Loucy (cell line): ENCODE results near the gene LTBP2.

Experiments used
- H2AFZ ChIP-seq: fragments of 200-600 bp; sonication (generic); 2 replicates; pipeline ENCODE4 v1.6.0; 2016; ENCODE audit warnings: antibody characterized with exemption, mild to moderate bottlenecking, low read length, moderate library complexity
- H3F3A ChIP-seq: fragments of 200-600 bp; 2 replicates; pipeline ENCODE4 v1.6.0; 2016; ENCODE audit warnings: antibody characterized with exemption, low read depth, mild to moderate bottlenecking
- H3K27me3 ChIP-seq: fragments of 200-600 bp; sonication (generic); 2 replicates; pipeline ENCODE4 v1.6.1; 2014; ENCODE audit warnings: low read length, mild to moderate bottlenecking; ENCODE audit not compliant: insufficient read depth, poor library complexity, severe bottlenecking
- H3K36me3 ChIP-seq: fragments of 200-600 bp; sonication (generic); 2 replicates; pipeline ENCODE4 v1.6.1; 2016; ENCODE audit warnings: low read length; ENCODE audit not compliant: insufficient read depth
- H3K4me1 ChIP-seq: fragments of 200-600 bp; sonication (generic); 2 replicates; pipeline ENCODE4 v1.5.1; 2014; ENCODE audit warnings: low read length, mild to moderate bottlenecking; ENCODE audit not compliant: insufficient read depth, poor library complexity, severe bottlenecking
- H3K4me2 ChIP-seq: fragments of 200-600 bp; sonication (generic); 2 replicates; pipeline ENCODE4 v1.6.0; 2014; ENCODE audit warnings: antibody characterized with exemption, low read length, low read depth, mild to moderate bottlenecking; ENCODE audit not compliant: poor library complexity, severe bottlenecking
- H3K4me3 ChIP-seq: fragments of 200-600 bp; sonication (generic); 2 replicates; pipeline ENCODE4 v1.5.1; 2014; ENCODE audit warnings: low read length, mild to moderate bottlenecking, mixed read lengths; ENCODE audit not compliant: poor library complexity, severe bottlenecking
- H3K79me2 ChIP-seq: fragments of 200-600 bp; sonication (generic); 2 replicates; pipeline ENCODE4 v1.6.1; 2014; ENCODE audit warnings: low read length; ENCODE audit not compliant: insufficient read depth
- H3K9ac ChIP-seq: fragments of 200-600 bp; sonication (generic); 2 replicates; pipeline ENCODE4 v1.6.0; 2014; ENCODE audit warnings: mild to moderate bottlenecking, low read depth, low read length, moderate library complexity; ENCODE audit not compliant: poor library complexity, severe bottlenecking
- H3K9me2 ChIP-seq: fragments of 200-600 bp; sonication (generic); replicated peaks from 2 replicates; pipeline ENCODE4 v1.6.1; 2016; ENCODE audit warnings: low read depth, low read length, mixed read lengths
- H3K9me3 ChIP-seq: fragments of 200-600 bp; sonication (generic); 2 replicates; pipeline ENCODE4 v1.6.1; 2014; ENCODE audit warnings: mild to moderate bottlenecking, antibody characterized with exemption, low read length, low read depth; ENCODE audit not compliant: insufficient read depth
- H4K20me1 ChIP-seq: fragments of 200-600 bp; sonication (generic); 2 replicates; pipeline ENCODE4 v1.6.0; 2014; ENCODE audit warnings: antibody characterized with exemption, low read length, mild to moderate bottlenecking; ENCODE audit not compliant: insufficient read depth, poor library complexity, severe bottlenecking
- EZH2phosphoT487 ChIP-seq: fragments of 200-600 bp; IDR thresholded peaks from 2 replicates; pipeline ENCODE4 v1.6.1; 2018; ENCODE audit warnings: antibody characterized with exemption, mild to moderate bottlenecking, moderate library complexity, borderline replicate concordance
- TF ChIP-seq, protein P1 (sequence below): fragments of 200-600 bp; sonication (generic); conservative IDR thresholded peaks from 2 replicates; pipeline ENCODE4 v1.5.1; 2014; ENCODE audit warnings: mild to moderate bottlenecking, antibody characterized with exemption, low read length

LTBP2 gene

DNA sequence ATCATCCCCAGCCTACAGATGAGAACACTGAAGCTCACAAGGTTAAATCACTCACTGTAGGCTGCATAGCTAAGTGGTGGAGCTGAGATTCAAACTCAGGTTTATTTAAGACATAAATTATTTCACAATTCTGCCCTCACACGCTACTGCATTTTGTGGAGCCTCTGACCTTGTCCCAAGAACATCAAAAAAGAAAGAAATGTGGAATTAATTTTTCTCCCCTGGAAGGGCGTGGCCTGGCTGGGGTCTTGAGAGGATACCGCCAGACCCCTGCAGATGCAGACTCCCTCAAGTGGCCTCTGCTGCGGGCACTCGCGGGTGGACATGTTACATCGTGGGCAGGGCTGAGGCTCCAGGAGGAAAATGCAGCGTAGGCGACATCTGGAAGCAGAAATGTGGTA is 40.6 kb downstream of the LTBP2 start:
- H3K4me1 ChIP-seq, result no peaks in the 10 kb centered on the region
- no peak overlapping the region for H2AFZ ChIP-seq
- no peak for TF ChIP-seq EZH2phosphoT487
- TF ChIP-seq, protein P1, sequence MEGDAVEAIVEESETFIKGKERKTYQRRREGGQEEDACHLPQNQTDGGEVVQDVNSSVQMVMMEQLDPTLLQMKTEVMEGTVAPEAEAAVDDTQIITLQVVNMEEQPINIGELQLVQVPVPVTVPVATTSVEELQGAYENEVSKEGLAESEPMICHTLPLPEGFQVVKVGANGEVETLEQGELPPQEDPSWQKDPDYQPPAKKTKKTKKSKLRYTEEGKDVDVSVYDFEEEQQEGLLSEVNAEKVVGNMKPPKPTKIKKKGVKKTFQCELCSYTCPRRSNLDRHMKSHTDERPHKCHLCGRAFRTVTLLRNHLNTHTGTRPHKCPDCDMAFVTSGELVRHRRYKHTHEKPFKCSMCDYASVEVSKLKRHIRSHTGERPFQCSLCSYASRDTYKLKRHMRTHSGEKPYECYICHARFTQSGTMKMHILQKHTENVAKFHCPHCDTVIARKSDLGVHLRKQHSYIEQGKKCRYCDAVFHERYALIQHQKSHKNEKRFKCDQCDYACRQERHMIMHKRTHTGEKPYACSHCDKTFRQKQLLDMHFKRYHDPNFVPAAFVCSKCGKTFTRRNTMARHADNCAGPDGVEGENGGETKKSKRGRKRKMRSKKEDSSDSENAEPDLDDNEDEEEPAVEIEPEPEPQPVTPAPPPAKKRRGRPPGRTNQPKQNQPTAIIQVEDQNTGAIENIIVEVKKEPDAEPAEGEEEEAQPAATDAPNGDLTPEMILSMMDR, result no peak
- no peaks in the 10 kb centered on the region for H3F3A ChIP-seq
- no peaks in the 10 kb centered on the region for H4K20me1 ChIP-seq
- no peaks in the 10 kb centered on the region for H3K9me2 ChIP-seq
- H3K4me2 ChIP-seq, result no peak overlapping the region
- no peaks in the 10 kb centered on the region for H3K36me3 ChIP-seq
- no peaks in the 10 kb centered on the region for H3K79me2 ChIP-seq
- H3K27me3 ChIP-seq, result no peaks in the 10 kb centered on the region
- no peak overlapping the region for H3K4me3 ChIP-seq
- H3K9ac ChIP-seq, result no peak overlapping the region
- no peaks in the 10 kb centered on the region for H3K9me3 ChIP-seq

DNA sequence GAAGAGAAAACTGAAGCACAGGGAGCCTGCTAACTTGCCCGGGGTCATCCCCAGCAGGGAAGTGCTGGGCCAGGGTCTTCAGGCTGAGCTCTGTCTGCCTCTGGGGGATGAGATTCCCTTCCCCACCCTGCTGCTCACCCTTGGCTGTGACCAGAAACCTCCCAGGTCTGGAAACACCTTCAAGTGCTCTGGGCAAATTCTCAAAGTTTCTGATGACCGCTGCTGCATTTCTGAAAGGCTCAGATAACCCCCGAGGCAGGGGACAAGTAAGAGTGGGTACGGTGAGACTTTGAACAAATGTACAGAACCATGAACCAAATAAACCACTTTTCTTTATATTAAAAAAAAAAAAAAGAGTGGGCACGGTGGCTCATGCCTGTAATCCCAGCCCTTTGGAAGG is 41.3 kb downstream of the LTBP2 start:
- H3K79me2 ChIP-seq, result no peaks in the 10 kb centered on the region
- H3K4me3 ChIP-seq, result no peak overlapping the region
- no peaks in the 10 kb centered on the region for H3K27me3 ChIP-seq
- no peaks in the 10 kb centered on the region for H4K20me1 ChIP-seq
- no peaks in the 10 kb centered on the region for H3K4me1 ChIP-seq
- H3K9me3 ChIP-seq, result no peaks in the 10 kb centered on the region
- H3F3A ChIP-seq, result no peaks in the 10 kb centered on the region
- no peak for TF ChIP-seq EZH2phosphoT487
- TF ChIP-seq, protein P1, result no peak
- no peaks in the 10 kb centered on the region for H3K9me2 ChIP-seq
- no peak overlapping the region for H3K9ac ChIP-seq
- no peak overlapping the region for H2AFZ ChIP-seq
- H3K36me3 ChIP-seq, result no peaks in the 10 kb centered on the region
- H3K4me2 ChIP-seq, result no peak overlapping the region

DNA sequence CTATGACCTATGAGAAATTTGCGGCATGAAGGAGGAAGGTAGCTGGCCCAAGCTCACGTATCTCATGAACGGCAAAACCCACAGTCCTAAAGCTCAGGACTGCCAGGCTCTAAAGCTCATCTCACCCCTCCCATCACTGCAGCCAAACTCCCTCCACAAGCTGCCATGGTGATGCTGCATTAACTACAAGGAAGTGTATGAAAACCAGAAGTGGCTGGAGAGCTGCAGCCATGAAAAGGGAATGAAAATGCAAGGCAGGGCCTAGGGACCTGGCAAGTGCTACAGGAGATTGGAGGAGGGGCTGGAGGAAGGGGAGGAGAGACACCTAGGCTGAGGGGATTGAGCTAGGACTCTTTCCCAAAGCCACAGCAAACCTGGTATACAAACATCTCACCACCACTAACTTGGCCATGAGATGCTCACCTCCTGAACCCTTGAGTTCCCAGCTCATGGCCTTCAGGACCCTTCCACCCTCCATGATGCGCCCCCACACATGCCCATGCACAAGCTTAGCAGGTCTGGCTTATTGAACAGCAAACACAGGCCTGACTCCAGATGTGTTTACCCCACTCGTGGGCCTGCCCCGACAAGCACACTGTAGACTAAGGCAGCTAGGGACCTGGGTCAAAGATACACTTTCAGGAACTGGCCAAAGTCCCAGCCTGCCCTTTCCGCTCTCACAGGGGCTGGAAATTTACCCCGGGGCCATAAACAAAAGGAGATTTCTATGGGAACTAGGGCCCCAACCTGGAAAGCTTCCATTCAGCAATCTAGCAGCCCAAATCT is 42.0 kb downstream of the LTBP2 start:
- H3K79me2 ChIP-seq, result no peaks in the 10 kb centered on the region
- H3K9ac ChIP-seq, result no peak overlapping the region
- H3K9me2 ChIP-seq, result no peaks in the 10 kb centered on the region
- H3K9me3 ChIP-seq, result no peaks in the 10 kb centered on the region
- H3K27me3 ChIP-seq, result no peaks in the 10 kb centered on the region
- no peaks in the 10 kb centered on the region for H3K4me1 ChIP-seq
- no peak for TF ChIP-seq EZH2phosphoT487
- TF ChIP-seq, protein P1, result no peak
- no peaks in the 10 kb centered on the region for H3F3A ChIP-seq
- no peak overlapping the region for H3K4me2 ChIP-seq
- no peaks in the 10 kb centered on the region for H3K36me3 ChIP-seq
- H2AFZ ChIP-seq, result no peak overlapping the region
- H4K20me1 ChIP-seq, result no peaks in the 10 kb centered on the region
- H3K4me3 ChIP-seq, result no peak overlapping the region
